C4-2B (cell line): ENCODE data around the gene KIAA0586.

Experiments
- CTCF ChIP-seq: fragments of 450-650 bp; conservative IDR thresholded peaks from 2 replicates; pipeline ENCODE4 v1.5.1; 2017; ENCODE audit warnings: mild to moderate bottlenecking
- ZFX ChIP-seq: fragments of 450-650 bp; IDR thresholded peaks from 2 replicates; pipeline ENCODE4 v1.6.1; 2017

- TF ChIP-seq CTCF (no peak), ZFX (no peak)
Observed at GRCh38 chr14:58547649-58548048, 120.1 kb downstream of the KIAA0586 start.
